H1 (cell line): ENCODE results near the gene TSR1. TPM values are rescaled to one million over a fixed set of nuclear protein-coding genes. Genes with fewer than 3 reads are reported as not detected.
A peak's percentile ranks its signal among the peaks of the same experiment; 100 is the strongest.

Experiments used
- CTCF ChIA-PET: fragments of 300-600 bp; sonication (Branson Sonifier 250); formaldehyde crosslinking; loops from one replicate; lab custom pipeline; 2021; ENCODE audit not compliant: partially characterized antibody; lab: Charles Lee
- POLR2A ChIA-PET: fragments of 300-600 bp; sonication (Branson Sonifier 250); formaldehyde crosslinking; loops from one replicate; lab custom pipeline; 2021; ENCODE audit warnings: inconsistent platforms; ENCODE audit not compliant: partially characterized antibody; lab: Charles Lee
- DNase-seq, 2 experiments: peaks; one replicate each; pipeline versions ENCODE4 v3.0.0 to v3.0.0-alpha.2; 2010 to 2022; ENCODE audit warnings: low spot score in 2 of 2, low read depth in 1 of 2, mixed read lengths in 1 of 2
- FAIRE-seq: peaks from 2 replicates; lab custom pipeline; 2011; peaks lifted over from hg19 to GRCh38; lab: Jason Lieb, UNC
- H2AFZ ChIP-seq: 2 replicates; pipeline ENCODE4 v1.8.1; 2012; ENCODE audit warnings: low read length, inconsistent platforms
- H2AK5ac ChIP-seq: 2 replicates; pipeline ENCODE4 v1.6.1; 2013; ENCODE audit warnings: low read depth, low read length
- H2BK120ac ChIP-seq: replicated peaks from 2 replicates; pipeline ENCODE3; 2013; ENCODE audit warnings: low read depth, low read length, inconsistent platforms
- H2BK12ac ChIP-seq: 2 replicates; pipeline ENCODE4 v1.6.1; 2013; ENCODE audit warnings: low read depth, low read length
- H2BK15ac ChIP-seq: 2 replicates; pipeline ENCODE4 v1.6.1; 2013; ENCODE audit warnings: low read length
- H2BK20ac ChIP-seq: 2 replicates; pipeline ENCODE4 v1.6.1; 2013; ENCODE audit warnings: low read length
- H2BK5ac ChIP-seq: 2 replicates; pipeline ENCODE4 v1.6.1; 2013; ENCODE audit warnings: low read depth, low read length
- H3K14ac ChIP-seq: 2 replicates; pipeline ENCODE4 v1.6.1; 2013; ENCODE audit warnings: inconsistent platforms; ENCODE audit not compliant: insufficient read length
- H3K18ac ChIP-seq: 2 replicates; pipeline ENCODE4 v1.6.1; 2013; ENCODE audit warnings: low read length; ENCODE audit errors: extremely low read depth
- H3K23ac ChIP-seq: 2 replicates; pipeline ENCODE4 v1.6.1; 2013; ENCODE audit warnings: inconsistent platforms; ENCODE audit not compliant: insufficient read length
- H3K23me2 ChIP-seq: 2 replicates; pipeline ENCODE4 v1.6.1; 2013; ENCODE audit warnings: low read depth, low read length
- H3K27ac ChIP-seq: 2 replicates; pipeline ENCODE4 v1.6.1; 2011; ENCODE audit warnings: low read depth, low read length, inconsistent platforms
- H3K27me3 ChIP-seq, 4 experiments: replicated peaks in 1 of 4; 1 replicate in 1 of 4; 2 replicates in 3 of 4; pipeline versions ENCODE4 v1.6.1 to v1.8.1; 2011 to 2013; ENCODE audit warnings: low read length in 3 of 4, mild to moderate bottlenecking in 3 of 4, inconsistent platforms in 2 of 4, mixed read lengths in 2 of 4, moderate library complexity in 1 of 4; ENCODE audit not compliant: control insufficient read depth in 3 of 4, insufficient read depth in 3 of 4; ENCODE audit errors: extremely low read depth in 1 of 4
- H3K36me3 ChIP-seq, 4 experiments: 2 replicates each; pipeline versions ENCODE4 v1.6.1 to v1.8.1; 2011 to 2013; ENCODE audit warnings: mild to moderate bottlenecking in 4 of 4, low read length in 3 of 4, moderate library complexity in 2 of 4, control low read depth in 1 of 4, inconsistent platforms in 1 of 4; ENCODE audit not compliant: insufficient read depth in 4 of 4, control insufficient read depth in 2 of 4
- H3K4ac ChIP-seq: replicated peaks from 2 replicates; pipeline ENCODE3; 2013; ENCODE audit warnings: low read length, low read depth, mixed read lengths, inconsistent platforms; ENCODE audit not compliant: insufficient read length
- H3K4me1 ChIP-seq, 4 experiments: replicated peaks in 1 of 4; 1 replicate in 1 of 4; 2 replicates in 3 of 4; pipeline versions ENCODE4 v1.6.1 to v1.8.1; 2011 to 2013; ENCODE audit warnings: low read length in 3 of 4, inconsistent platforms in 2 of 4, mixed read lengths in 1 of 4; ENCODE audit not compliant: insufficient read depth in 4 of 4, control insufficient read depth in 3 of 4
- H3K4me2 ChIP-seq, 2 experiments: 2 replicates each; pipeline versions ENCODE4 v1.6.1 to v1.8.1; 2011 to 2013; ENCODE audit warnings: low read depth in 2 of 2, low read length in 2 of 2, control low read depth in 1 of 2, inconsistent platforms in 1 of 2, mild to moderate bottlenecking in 1 of 2; ENCODE audit not compliant: insufficient read depth in 1 of 2
- H3K4me3 ChIP-seq, 4 experiments: fragments of 200-600, 300-600 bp in 1 of 4; sonication (generic), shearing (Covaris generic), sonication (Bioruptor Twin) in 1 of 4; 2 replicates each; pipeline versions ENCODE4 v1.5.1 to v1.8.1; 2011 to 2016; ENCODE audit warnings: low read length in 4 of 4, low read depth in 3 of 4, control low read depth in 2 of 4, inconsistent platforms in 2 of 4, mild to moderate bottlenecking in 2 of 4, mixed read lengths in 1 of 4, moderate library complexity in 1 of 4; ENCODE audit not compliant: insufficient read depth in 2 of 4; ENCODE audit errors: extremely low read depth in 1 of 4
- H3K56ac ChIP-seq: replicated peaks from 2 replicates; pipeline ENCODE3; 2013; ENCODE audit warnings: low read depth, mild to moderate bottlenecking, mixed read lengths, low read length, inconsistent platforms; ENCODE audit not compliant: insufficient read length
- H3K79me1 ChIP-seq: 2 replicates; pipeline ENCODE4 v1.6.1; 2013; ENCODE audit warnings: low read depth, low read length, control low read depth
- H3K79me2 ChIP-seq, 2 experiments: 2 replicates each; pipeline versions ENCODE4 v1.6.1 to v1.8.1; 2012 to 2013; ENCODE audit warnings: low read length in 2 of 2, mild to moderate bottlenecking in 2 of 2, inconsistent platforms in 1 of 2; ENCODE audit not compliant: insufficient read depth in 2 of 2, control insufficient read depth in 1 of 2
- H3K9ac ChIP-seq, 4 experiments: replicated peaks in 1 of 4; 1 replicate in 1 of 4; 2 replicates in 3 of 4; pipeline versions ENCODE4 v1.6.1 to v1.8.1; 2011 to 2013; ENCODE audit warnings: low read depth in 3 of 4, low read length in 3 of 4, control low read depth in 2 of 4, mild to moderate bottlenecking in 2 of 4, moderate library complexity in 2 of 4, inconsistent platforms in 1 of 4; ENCODE audit errors: extremely low read depth in 1 of 4
- H3K9me3 ChIP-seq, 2 experiments: 2 replicates each; pipeline versions ENCODE4 v1.6.1 to v1.8.1; 2012 to 2013; ENCODE audit warnings: mild to moderate bottlenecking in 2 of 2, moderate library complexity in 2 of 2, control low read depth in 1 of 2, inconsistent platforms in 1 of 2, low read depth in 1 of 2, low read length in 1 of 2, mixed read lengths in 1 of 2; ENCODE audit not compliant: insufficient read depth in 2 of 2
- H4K20me1 ChIP-seq, 2 experiments: replicated peaks in 1 of 2; 2 replicates each; pipeline versions ENCODE3 to v1.8.1; 2011 to 2013; ENCODE audit warnings: inconsistent platforms in 2 of 2, low read length in 2 of 2, mild to moderate bottlenecking in 1 of 2; ENCODE audit not compliant: insufficient read depth in 2 of 2, control insufficient read depth in 1 of 2
- H4K5ac ChIP-seq: 2 replicates; pipeline ENCODE4 v1.6.1; 2013; ENCODE audit warnings: low read length, low read depth, mixed read lengths, inconsistent platforms; ENCODE audit not compliant: insufficient read length
- H4K8ac ChIP-seq: 2 replicates; pipeline ENCODE4 v1.8.0; 2013; ENCODE audit warnings: mild to moderate bottlenecking, moderate library complexity, low read length, inconsistent platforms; ENCODE audit not compliant: insufficient read depth; ENCODE audit errors: extremely low read depth
- H4K91ac ChIP-seq: replicated peaks from 2 replicates; pipeline ENCODE3; 2013; ENCODE audit warnings: low read length, mixed read lengths, inconsistent platforms; ENCODE audit not compliant: insufficient read length
- BRCA1 ChIP-seq: IDR thresholded peaks from 2 replicates; pipeline ENCODE4 v1.6.1; 2012; ENCODE audit warnings: low read depth, low read length, improper control_type of control experiment
- CREB1 ChIP-seq: IDR thresholded peaks from 2 replicates; pipeline ENCODE4 v1.6.1; 2012; ENCODE audit warnings: inconsistent platforms
- KDM5A ChIP-seq: fragments of 200-600 bp; IDR thresholded peaks from 2 replicates; pipeline ENCODE4 v1.7.1; 2012; ENCODE audit warnings: mild to moderate bottlenecking, low read length, inconsistent platforms, mixed read lengths
- POLR2A ChIP-seq, 2 experiments: IDR thresholded peaks; 1 replicate in 1 of 2; 2 replicates in 1 of 2; pipeline ENCODE4 v1.6.1; 2011; ENCODE audit warnings: low read depth in 2 of 2, low read length in 2 of 2, mild to moderate bottlenecking in 2 of 2; ENCODE audit errors: control extremely low read depth in 1 of 2
- RBBP5 ChIP-seq: IDR thresholded peaks from 2 replicates; pipeline ENCODE4 v1.7.1; 2012; ENCODE audit warnings: low read depth, mild to moderate bottlenecking, inconsistent platforms, low read length, moderate library complexity, borderline replicate concordance
- TAF7 ChIP-seq: optimal IDR thresholded peaks from 2 replicates; pipeline ENCODE3; 2011; ENCODE audit warnings: low read depth, mild to moderate bottlenecking, inconsistent platforms, low read length, moderate library complexity, borderline replicate concordance
- YY1 ChIP-seq: IDR thresholded peaks from 2 replicates; pipeline ENCODE4 v1.6.1; 2011; ENCODE audit warnings: low read depth, mild to moderate bottlenecking, low read length
- ZNF274 ChIP-seq: IDR thresholded peaks from 2 replicates; pipeline ENCODE4 v1.7.0; 2012; ENCODE audit warnings: low read length, borderline replicate concordance; ENCODE audit errors: extremely low read depth
- WGBS, 2 experiments: shearing (Covaris generic) in 1 of 2; methylation state at CpG; one replicate each; pipeline versions ENCODE4 v1.1.6 to v1.1.7; 2013 to 2015; ENCODE audit warnings: low lambda C conversion rate in 2 of 2, mixed read lengths in 2 of 2, inconsistent platforms in 1 of 2, low coverage in 1 of 2, missing lambda C conversion rate in 1 of 2; ENCODE audit not compliant: insufficient replicate concordance in 2 of 2, insufficient coverage in 1 of 2, insufficient read length in 1 of 2; ENCODE audit errors: extremely low coverage in 1 of 2, missing lambda C conversion rate in 1 of 2; 5-methylcytosine and 5-hydroxymethylcytosine counted together
- polyA plus RNA-seq, 7 experiments: library from polyadenylated mRNA; depleted of rRNA in 3 of 7; stranded (reverse) in 5 of 7; unstranded in 2 of 7; fragments of >200 nt in 5 of 7; fragments of 200-250 nt in 2 of 7; gene quantifications; 1 replicate in 5 of 7; 2 replicates in 1 of 7; 4 replicates in 1 of 7; pipeline versions ENCODE4 v1.2.1 to v1.2.3, GENCODE V29; 2011 to 2013; ENCODE audit warnings: missing spikeins in 2 of 7, mixed read lengths in 2 of 7
- total RNA-seq: library from RNA; stranded (reverse); fragmentation: NEBNext Ultra II Directional; extraction: Animal tissue kit (Norgen Biotek cat#: 25700); gene quantifications from 2 replicates; pipeline ENCODE4 v1.2.1, GENCODE V29; 2021
- TF ChIP-seq, protein P1 (sequence below): IDR thresholded peaks from 2 replicates; pipeline ENCODE4 v1.6.1; 2011; ENCODE audit warnings: low read depth, mild to moderate bottlenecking, low read length; ENCODE audit not compliant: insufficient read depth
- TF ChIP-seq, protein P2 (sequence below): IDR thresholded peaks from 2 replicates; pipeline ENCODE4 v1.6.1; 2012; ENCODE audit warnings: low read length, inconsistent platforms

TSR1 gene
- total and polyA plus RNA-seq, 2 of the 8 experiments (the other 6 are each of a cell fraction or from before 2014, with no cell fraction given): 14.5 to 69.7 TPM

DNA sequence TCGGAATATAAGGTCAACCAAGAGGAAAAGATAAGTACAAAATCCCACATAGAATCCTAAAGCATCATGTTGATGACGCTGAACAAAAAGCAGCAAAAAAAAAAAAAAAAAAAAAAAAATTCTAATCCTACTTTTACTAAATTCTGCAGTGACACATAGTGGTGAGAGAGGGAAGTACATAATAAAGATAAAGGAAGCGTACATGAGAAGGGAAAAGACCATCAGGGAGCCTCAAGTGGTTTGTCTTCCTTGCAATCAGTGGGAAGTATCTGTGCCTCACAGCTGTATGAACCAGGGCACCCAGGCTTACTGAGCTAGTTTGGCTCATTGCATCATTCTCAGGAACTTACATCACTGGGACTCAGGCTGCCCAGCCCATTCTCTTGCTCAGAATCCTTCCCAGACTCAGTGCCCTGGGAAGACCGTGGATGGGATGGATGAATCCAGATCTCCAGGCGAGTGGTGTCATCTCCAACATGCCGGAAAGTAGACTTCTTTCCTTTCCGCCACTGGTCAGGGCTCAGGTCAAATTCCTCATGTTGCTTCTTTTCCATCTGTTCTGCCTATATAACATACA is 53.9 kb downstream of the TSR1 start:
- Histone ChIP-seq H3K4ac (no peak overlapping the region), H2BK20ac (no peak overlapping the region), H3K9ac (no peak overlapping the region), H2BK15ac (no peak overlapping the region), H3K27me3 (no peaks in the 10 kb centered on the region), H2AK5ac (no peak overlapping the region), H2BK120ac (no peak overlapping the region), H3K56ac (no peak overlapping the region), H3K9me3 (no peaks in the 10 kb centered on the region), H3K23me2 (no peaks in the 10 kb centered on the region), H3K23ac (no peak overlapping the region), H4K8ac (no peak overlapping the region), H2BK12ac (no peak overlapping the region), H3K4me1 (no peaks in the 10 kb centered on the region; a peak in 1 of 7 replicates), H2AFZ (no peak overlapping the region), H3K79me1 (no peaks in the 10 kb centered on the region), H3K14ac (no peak overlapping the region), H3K36me3 (peaks cover 0 to 34% (median 22%) of the 10 kb centered on the region in 4 experiments; a peak in 7 of 8 replicates), H3K4me3 (no peak overlapping the region), H2BK5ac (no peak overlapping the region), H4K20me1 (peaks cover 2 to 4% of the 10 kb centered on the region in 2 experiments), H3K27ac (no peak overlapping the region), H3K4me2 (no peak overlapping the region), H4K91ac (no peak overlapping the region), H4K5ac (no peak overlapping the region), H3K79me2 (no peaks in the 10 kb centered on the region), H3K18ac (no peak overlapping the region)
- WGBS, 2 experiments: 80% methylated on average over 7 of the region's 7 CpGs; no CpG with 5 or more reads in 1 of the 2 experiments
- FAIRE-seq (peak; percentile 13), DNase-seq (no peak)
- POLR2A ChIA-PET: interaction anchor here (2.3 kb wide), 1 partner anchor 18 kb away, joined by 6 read pairs; no protein-coding TSS in a partner anchor
- CTCF ChIA-PET: interaction anchor here (0.7 to 3.7 kb wide), 23 partner anchors 10 to 400 kb away, joined by 3 to 17 read pairs (median 4); partner anchors contain the start of gene HIC1
- TF ChIP-seq RBBP5 (no peak), TAF7 (no peak), KDM5A (no peak), YY1 (no peak), CREB1 (no peak), BRCA1 (no peak), ZNF274 (no peak), POLR2A (IDR thresholded peaks at IDR 0.05; ENCODE audit: control extremely low read depth in 1 of 2, low read depth in 2 of 2, low read length in 2 of 2) (no peak)
- TF ChIP-seq, protein P1, sequence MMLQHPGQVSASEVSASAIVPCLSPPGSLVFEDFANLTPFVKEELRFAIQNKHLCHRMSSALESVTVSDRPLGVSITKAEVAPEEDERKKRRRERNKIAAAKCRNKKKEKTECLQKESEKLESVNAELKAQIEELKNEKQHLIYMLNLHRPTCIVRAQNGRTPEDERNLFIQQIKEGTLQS: no peak
- TF ChIP-seq, protein P2, sequence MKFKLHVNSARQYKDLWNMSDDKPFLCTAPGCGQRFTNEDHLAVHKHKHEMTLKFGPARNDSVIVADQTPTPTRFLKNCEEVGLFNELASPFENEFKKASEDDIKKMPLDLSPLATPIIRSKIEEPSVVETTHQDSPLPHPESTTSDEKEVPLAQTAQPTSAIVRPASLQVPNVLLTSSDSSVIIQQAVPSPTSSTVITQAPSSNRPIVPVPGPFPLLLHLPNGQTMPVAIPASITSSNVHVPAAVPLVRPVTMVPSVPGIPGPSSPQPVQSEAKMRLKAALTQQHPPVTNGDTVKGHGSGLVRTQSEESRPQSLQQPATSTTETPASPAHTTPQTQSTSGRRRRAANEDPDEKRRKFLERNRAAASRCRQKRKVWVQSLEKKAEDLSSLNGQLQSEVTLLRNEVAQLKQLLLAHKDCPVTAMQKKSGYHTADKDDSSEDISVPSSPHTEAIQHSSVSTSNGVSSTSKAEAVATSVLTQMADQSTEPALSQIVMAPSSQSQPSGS: no peak
